ENCODE data around the gene TRAFD1.

DNA sequence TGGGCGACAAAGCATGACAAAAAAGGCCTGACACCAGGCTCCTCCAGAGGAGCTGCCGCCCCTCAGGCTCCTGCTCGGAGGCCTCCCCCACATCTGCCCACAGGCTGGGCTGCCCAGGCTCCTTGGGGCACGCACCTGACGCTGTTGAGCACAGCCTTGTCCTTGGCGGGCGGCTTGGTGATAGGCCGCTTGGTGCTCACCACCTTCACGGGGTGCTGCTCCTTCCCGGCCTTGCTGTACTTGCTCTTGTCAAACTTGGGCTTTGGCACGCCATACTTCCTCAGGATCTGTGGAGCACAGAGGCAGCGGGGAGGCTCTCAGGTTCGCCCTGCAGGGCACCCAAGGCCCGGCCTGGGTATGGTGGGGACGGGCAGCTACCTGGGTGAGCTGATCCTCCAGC, 53.4 kb downstream of the TRAFD1 start:
- TF ChIP-seq, protein P1, sequence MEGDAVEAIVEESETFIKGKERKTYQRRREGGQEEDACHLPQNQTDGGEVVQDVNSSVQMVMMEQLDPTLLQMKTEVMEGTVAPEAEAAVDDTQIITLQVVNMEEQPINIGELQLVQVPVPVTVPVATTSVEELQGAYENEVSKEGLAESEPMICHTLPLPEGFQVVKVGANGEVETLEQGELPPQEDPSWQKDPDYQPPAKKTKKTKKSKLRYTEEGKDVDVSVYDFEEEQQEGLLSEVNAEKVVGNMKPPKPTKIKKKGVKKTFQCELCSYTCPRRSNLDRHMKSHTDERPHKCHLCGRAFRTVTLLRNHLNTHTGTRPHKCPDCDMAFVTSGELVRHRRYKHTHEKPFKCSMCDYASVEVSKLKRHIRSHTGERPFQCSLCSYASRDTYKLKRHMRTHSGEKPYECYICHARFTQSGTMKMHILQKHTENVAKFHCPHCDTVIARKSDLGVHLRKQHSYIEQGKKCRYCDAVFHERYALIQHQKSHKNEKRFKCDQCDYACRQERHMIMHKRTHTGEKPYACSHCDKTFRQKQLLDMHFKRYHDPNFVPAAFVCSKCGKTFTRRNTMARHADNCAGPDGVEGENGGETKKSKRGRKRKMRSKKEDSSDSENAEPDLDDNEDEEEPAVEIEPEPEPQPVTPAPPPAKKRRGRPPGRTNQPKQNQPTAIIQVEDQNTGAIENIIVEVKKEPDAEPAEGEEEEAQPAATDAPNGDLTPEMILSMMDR (IDR thresholded peaks at IDR 0.05) = no peak
- TF ChIP-seq POLR2A (IDR thresholded peaks at IDR 0.05) = no peak
